GM21786 (cell line): ENCODE data around the gene TEKTIP1.

Experiments
- ATAC-seq: cut with Tn5 transposase; IDR thresholded peaks from one replicate; pipeline ENCODE4 v1.9.1; 2021; ENCODE audit not compliant: unreplicated experiment

TEKTIP1 gene

DNA sequence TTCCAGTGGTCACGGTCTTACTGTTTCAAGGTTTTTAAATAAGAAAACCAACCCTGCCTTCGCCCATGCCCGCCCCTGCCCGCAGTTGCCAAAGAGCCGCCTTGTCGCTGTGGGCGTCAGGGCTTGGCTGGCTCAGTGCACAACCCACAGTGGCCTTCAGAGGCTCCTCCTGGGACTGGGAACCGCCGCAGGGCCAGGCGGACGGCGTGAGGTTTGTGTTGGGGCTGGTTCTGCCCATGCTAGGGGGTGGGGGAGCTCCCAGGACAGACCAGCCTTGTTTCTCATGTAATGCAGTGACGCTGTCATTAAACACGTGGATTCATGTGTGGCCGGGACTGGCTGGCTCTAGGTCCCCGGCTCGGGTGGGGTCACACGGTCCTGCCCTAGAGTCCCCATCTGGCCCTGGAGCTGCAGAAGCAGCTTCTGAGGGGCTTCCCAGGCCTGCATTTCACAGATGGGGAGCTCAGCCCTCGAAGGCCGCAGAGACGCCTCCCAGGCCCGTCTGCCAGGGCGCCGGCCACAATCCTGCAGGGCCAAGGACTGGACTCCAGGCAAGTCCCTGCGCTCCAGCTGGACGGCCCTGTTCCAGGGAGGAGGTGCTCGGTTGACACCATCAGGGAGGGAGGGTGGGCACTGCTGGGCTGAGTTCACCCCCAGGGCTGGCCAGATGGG lies 2.4 kb upstream of the TEKTIP1 start:
- ATAC-seq, result no peak

DNA sequence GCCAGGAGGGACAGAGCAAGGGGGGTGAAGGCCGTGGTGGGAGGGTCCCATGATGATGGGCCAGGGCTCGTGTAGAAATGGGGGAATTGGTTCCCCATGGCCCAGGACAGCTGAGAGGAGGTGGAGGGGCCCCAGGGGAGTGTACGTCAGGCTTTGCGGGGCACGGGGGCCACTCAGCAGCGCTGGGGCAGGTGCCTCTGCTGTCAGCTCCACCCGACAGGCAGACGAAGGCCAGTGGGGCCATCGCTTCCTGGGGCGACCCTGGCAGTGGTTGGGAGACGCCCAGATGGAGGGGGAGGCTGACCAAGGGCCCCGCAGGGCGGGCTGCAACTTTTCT lies 1.9 kb upstream of the TEKTIP1 start:
- ATAC-seq, result no peak

DNA sequence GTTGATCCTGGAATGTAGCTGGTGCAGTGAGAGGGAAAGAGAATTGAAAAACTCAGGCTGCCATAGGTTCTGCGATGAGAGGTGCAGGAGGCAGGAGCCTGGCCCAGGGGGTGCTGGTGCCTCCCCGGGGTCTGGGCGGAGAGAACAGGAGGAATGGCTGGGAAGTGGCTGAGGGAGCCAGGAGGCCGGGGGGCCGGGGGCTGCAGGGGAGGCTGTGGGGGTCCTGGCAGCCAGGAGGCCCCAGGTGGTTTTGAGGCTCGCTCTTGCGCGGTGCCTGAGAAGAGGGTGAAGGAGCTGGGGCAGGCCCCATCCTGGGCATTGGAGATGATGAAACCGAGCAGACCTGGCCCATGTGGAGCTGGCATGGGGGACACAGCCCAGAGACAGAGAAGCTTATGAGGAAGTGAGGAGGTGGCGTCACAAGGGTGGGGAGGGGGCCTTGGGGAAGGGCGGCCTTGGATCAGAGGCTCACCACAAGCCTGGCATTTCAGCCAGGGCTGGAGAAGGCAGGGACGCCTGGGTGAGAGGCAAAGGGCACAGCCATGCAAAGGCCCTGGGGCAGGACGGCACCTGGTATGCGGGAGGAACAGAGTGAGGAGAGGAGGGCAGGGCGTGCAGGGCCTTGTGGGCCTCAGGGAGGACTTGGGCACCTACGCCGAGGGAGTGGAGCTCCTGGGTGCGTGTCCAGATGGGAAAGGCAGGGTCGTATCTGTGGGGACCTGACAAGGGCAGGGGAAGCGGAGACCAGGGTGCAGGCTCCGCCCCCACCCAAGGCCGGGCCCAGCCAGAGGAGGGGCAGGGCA lies 1.3 kb upstream of the TEKTIP1 start:
- no peak for ATAC-seq

- no peak for ATAC-seq
Observed at GRCh38 chr19:3538258-3538929, 580 bp upstream of the TEKTIP1 start.

DNA sequence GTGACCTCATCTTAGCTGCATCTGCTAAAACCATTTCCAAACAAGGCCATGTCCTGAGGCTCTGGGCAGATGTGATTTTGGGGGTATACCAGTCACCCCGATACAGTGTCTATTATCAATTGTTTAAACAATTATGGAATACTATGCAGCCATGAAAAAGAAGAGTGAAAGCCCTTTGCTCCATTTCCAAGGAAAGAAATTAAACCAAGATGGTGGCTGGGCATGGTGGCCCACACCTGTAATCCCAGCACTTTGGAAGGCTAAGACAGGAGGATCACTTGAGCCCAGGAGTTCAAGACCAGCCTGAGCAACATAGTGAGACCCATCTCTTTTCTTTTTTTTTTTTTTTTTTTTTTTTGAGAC lies 763 bp downstream of the TEKTIP1 start:
- ATAC-seq, result no peak

- no peak for ATAC-seq
Observed at GRCh38 chr19:3543150-3544057, 4.4 kb downstream of the TEKTIP1 start.

GRCh38 chr19:3544058-3544376 lies 5.0 kb downstream of the TEKTIP1 start:
- ATAC-seq, result no peak

- no peak for ATAC-seq
Observed at GRCh38 chr19:3544742-3545668, 6.0 kb downstream of the TEKTIP1 start.

- ATAC-seq, result no peak
Observed at GRCh38 chr19:3545669-3546034, 6.7 kb downstream of the TEKTIP1 start.

DNA sequence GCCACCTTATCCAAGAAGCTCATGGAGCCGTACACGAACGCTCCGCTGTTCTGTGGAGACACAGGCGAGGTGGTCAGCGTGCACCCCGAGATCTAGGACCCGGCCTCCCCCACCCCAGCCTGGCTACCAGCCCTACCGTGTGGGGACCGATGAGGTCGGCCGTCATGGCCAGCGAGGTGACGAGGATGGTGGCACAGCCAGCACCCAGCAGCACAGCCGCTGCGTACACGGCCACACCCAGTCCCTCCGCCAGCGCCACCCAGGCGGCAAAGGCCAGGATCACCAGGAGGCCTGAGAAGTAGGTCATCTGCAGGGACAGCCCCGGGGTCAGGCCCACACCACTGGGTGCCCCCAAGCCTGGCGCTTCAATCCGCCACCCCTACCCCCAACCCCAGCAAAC lies 7.1 kb downstream of the TEKTIP1 start:
- no peak for ATAC-seq

GRCh38 chr19:3547301-3547731 lies 8.3 kb downstream of the TEKTIP1 start:
- no peak for ATAC-seq

DNA sequence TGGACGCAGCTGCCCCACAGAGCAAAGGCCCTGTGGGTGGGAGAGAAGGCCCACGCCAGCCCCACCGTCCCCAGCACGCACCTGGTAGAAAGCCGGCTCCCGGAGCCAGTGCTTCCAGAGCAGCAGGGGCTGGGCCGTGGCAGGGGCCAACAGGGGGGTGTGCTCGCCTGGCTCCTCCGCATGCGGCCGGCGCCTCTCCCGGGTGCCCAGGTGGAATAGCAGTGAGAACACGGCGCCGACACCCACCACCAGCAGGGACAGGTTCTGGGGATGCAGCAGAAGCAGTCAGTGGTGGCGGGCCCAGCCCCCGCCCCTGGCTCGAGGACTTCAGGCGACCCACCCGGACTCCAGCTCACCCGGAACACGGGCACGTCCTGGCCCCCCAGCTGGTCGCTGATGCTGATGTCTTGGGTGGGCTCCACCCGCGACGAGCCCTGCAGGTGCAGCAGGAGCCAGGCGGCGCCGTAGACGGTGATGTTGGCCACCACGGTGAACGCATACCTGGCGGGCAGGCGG lies 8.9 kb downstream of the TEKTIP1 start:
- ATAC-seq, result no peak

DNA sequence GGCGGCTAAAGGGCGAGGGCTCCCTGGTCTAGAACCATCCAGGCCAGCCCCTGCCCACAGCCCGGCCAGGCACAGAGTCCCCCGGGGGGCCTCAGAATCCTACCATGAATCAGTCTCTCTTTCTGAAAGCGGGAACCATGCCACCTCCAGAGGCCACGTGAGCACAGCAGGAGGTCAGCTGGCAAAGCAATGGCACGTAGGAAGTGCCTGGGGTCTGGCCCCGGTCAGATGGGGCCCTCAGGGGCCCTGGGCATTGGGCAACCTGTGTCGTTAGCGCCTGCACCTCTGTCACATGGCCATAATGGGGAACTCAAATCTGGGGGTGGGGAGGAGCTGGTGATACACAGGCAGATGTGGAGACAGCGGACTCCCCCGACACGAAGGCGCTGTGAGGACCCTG lies 9.6 kb downstream of the TEKTIP1 start:
- ATAC-seq, result no peak

GRCh38 chr19:3549816-3550215 lies 10.8 kb downstream of the TEKTIP1 start:
- no peak for ATAC-seq

DNA sequence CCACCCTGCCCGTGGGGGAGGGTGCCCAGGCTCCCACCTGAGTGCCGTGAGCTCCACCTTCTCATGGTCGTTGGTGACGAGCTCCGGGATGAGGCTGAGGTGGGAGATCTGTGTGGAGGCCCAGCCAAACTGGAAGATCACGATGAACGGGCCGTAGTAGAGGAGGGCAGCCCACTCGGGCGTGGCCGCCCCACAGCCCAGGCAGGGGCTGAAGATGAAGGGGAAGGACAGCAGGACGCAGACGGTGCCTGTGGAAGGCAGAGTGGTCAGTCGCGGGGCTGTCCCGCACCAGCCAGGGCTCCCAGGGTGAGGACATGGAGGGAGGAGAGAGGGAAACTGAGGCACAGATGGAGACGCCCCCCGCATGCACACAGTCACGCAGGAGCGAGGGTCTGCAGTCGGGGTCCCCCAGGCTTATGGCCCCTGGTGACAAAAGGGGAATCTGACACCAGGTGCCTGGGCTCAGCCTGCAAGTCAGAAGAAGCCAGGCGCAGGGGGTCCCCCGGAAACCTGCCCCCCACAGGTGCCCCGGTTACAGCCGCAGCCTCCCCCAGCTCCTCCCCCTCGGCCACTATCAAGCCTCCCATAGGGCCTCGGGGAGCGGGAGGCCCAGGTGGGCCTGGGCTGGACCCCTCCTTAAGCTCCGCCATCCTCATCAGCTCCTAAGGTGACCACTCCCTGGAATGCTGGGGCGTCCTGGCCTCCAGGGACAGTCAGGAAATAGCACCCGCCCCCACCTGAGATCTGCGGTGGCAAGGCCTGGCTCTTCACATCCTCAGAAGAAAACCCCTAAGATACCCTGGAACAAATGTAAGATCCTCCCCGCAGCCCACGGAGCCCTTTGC lies 12.2 kb downstream of the TEKTIP1 start:
- no peak for ATAC-seq

GRCh38 chr19:3551792-3552095 lies 12.8 kb downstream of the TEKTIP1 start:
- no peak for ATAC-seq

GRCh38 chr19:3554254-3555083 lies 15.5 kb downstream of the TEKTIP1 start:
- no peak for ATAC-seq

- no peak for ATAC-seq
Observed at GRCh38 chr19:3555653-3556422, 16.9 kb downstream of the TEKTIP1 start.
